PFSK-1 (cell line): ENCODE measurements around the gene FBXO38.

Experiments
- FOXP2 ChIP-seq: optimal IDR thresholded peaks from 2 replicates; pipeline ENCODE3; 2011; ENCODE audit warnings: borderline replicate concordance, control low read depth, inconsistent platforms; ENCODE audit not compliant: insufficient read depth; ENCODE audit errors: extremely low read length, extremely low read depth
- POLR2AphosphoS5 ChIP-seq: IDR thresholded peaks from 2 replicates; pipeline ENCODE4 v1.6.1; 2012; ENCODE audit warnings: low read depth, mild to moderate bottlenecking, control low read depth, low read length, moderate library complexity
- SIN3A ChIP-seq: IDR thresholded peaks from 2 replicates; pipeline ENCODE4 v1.6.1; 2012; ENCODE audit warnings: mild to moderate bottlenecking, low read length, moderate library complexity, borderline replicate concordance; ENCODE audit not compliant: insufficient read depth
- TF ChIP-seq, protein P1 (sequence below), 2 experiments: IDR thresholded peaks; 2 replicates each; pipeline versions ENCODE4 v1.6.1 to v1.8.0; 2011 to 2012; ENCODE audit warnings: low read depth in 2 of 2, low read length in 2 of 2, control low read depth in 1 of 2, inconsistent platforms in 1 of 2, mild to moderate bottlenecking in 1 of 2, moderate library complexity in 1 of 2; ENCODE audit not compliant: insufficient read depth in 1 of 2

DNA sequence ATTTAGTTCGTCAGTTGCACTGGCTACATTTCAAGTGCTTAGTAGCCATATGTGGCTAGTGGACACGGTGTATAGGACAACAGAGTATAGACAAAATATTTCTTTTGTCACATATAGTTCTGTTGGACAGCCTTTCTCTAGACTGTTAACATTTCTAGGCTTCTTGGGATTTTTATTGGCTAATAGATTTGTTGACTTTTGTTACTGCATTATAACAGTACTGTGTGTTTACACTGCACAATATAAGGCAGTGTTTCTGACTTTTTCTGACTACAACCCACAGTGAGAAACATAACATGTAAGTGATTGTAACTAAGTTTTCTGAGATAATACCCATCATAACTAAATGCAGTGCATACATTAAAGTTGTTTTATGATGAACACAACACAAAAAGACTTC lies 11.3 kb downstream of the FBXO38 start:
- TF ChIP-seq FOXP2 (no peak), POLR2AphosphoS5 (no peak), SIN3A (no peak)
- TF ChIP-seq, protein P1, sequence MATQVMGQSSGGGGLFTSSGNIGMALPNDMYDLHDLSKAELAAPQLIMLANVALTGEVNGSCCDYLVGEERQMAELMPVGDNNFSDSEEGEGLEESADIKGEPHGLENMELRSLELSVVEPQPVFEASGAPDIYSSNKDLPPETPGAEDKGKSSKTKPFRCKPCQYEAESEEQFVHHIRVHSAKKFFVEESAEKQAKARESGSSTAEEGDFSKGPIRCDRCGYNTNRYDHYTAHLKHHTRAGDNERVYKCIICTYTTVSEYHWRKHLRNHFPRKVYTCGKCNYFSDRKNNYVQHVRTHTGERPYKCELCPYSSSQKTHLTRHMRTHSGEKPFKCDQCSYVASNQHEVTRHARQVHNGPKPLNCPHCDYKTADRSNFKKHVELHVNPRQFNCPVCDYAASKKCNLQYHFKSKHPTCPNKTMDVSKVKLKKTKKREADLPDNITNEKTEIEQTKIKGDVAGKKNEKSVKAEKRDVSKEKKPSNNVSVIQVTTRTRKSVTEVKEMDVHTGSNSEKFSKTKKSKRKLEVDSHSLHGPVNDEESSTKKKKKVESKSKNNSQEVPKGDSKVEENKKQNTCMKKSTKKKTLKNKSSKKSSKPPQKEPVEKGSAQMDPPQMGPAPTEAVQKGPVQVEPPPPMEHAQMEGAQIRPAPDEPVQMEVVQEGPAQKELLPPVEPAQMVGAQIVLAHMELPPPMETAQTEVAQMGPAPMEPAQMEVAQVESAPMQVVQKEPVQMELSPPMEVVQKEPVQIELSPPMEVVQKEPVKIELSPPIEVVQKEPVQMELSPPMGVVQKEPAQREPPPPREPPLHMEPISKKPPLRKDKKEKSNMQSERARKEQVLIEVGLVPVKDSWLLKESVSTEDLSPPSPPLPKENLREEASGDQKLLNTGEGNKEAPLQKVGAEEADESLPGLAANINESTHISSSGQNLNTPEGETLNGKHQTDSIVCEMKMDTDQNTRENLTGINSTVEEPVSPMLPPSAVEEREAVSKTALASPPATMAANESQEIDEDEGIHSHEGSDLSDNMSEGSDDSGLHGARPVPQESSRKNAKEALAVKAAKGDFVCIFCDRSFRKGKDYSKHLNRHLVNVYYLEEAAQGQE (IDR thresholded peaks at IDR 0.05; ENCODE audit: insufficient read depth in 1 of 2, low read depth in 2 of 2, low read length in 2 of 2), result no peak
